ENCODE results near the gene ANKS1A.
"Not testable (repeated sequence)": the region's sequence is repeated elsewhere in the genome, so short reads cannot be mapped to it uniquely, and the experiment has no call there.

ANKS1A gene

GRCh38 chr6:34990971-34991560 is 102.0 kb downstream of the ANKS1A start:
- Histone ChIP-seq H3K4me2 (no peak overlapping the region), H3K4me3 (IDR thresholded peaks at IDR 0.05; ENCODE audit: insufficient read depth, low read depth, low read length) (no peak overlapping the region), H3K79me2 (ENCODE audit: insufficient read depth, low read depth) (no peaks in the 10 kb centered on the region), H3K27me3 (ENCODE audit: insufficient read depth, low read depth) (no peaks in the 10 kb centered on the region), H4K20me1 (ENCODE audit: insufficient read depth) (no peaks in the 10 kb centered on the region), H2AFZ (ENCODE audit: low read depth) (no peak overlapping the region), H3K36me3 (ENCODE audit: insufficient read depth) (no peaks in the 10 kb centered on the region), H3K9ac (no peak overlapping the region), H3K27ac (no peak overlapping the region), H3K4me1 (ENCODE audit: low read depth, poor library complexity, severe bottlenecking) (peaks cover 13% of the 10 kb centered on the region)
- TF ChIP-seq CTCF (conservative IDR thresholded peaks at IDR 0.05; ENCODE audit: low read depth, low read length) = no peak

- H3K9ac ChIP-seq = no peak overlapping the region
- H4K20me1 ChIP-seq (ENCODE audit: insufficient read depth) = no peaks in the 10 kb centered on the region
- no peak overlapping the region for H3K4me2 ChIP-seq
- no peaks in the 10 kb centered on the region for H3K36me3 ChIP-seq (ENCODE audit: insufficient read depth)
- no peak overlapping the region for H2AFZ ChIP-seq (ENCODE audit: low read depth)
- no peaks in the 10 kb centered on the region for H3K79me2 ChIP-seq (ENCODE audit: insufficient read depth, low read depth)
- H3K4me1 ChIP-seq (ENCODE audit: low read depth, poor library complexity, severe bottlenecking) = peaks cover under 1% of the 10 kb centered on the region
- no peak for TF ChIP-seq CTCF (conservative IDR thresholded peaks at IDR 0.05; ENCODE audit: low read depth, low read length)
- no peaks in the 10 kb centered on the region for H3K27me3 ChIP-seq (ENCODE audit: insufficient read depth, low read depth)
- no peak overlapping the region for H3K27ac ChIP-seq
- H3K4me3 ChIP-seq (IDR thresholded peaks at IDR 0.05; ENCODE audit: insufficient read depth, low read depth, low read length) = no peak overlapping the region
Observed at GRCh38 chr6:34992376-34992775, 103.3 kb downstream of the ANKS1A start.

GRCh38 chr6:34993213-34993612 is 104.2 kb downstream of the ANKS1A start:
- no peak overlapping the region for H2AFZ ChIP-seq (ENCODE audit: low read depth)
- H3K27ac ChIP-seq = no peak overlapping the region
- no peak overlapping the region for H3K4me2 ChIP-seq
- no peaks in the 10 kb centered on the region for H3K27me3 ChIP-seq (ENCODE audit: insufficient read depth, low read depth)
- no peak overlapping the region for H3K4me3 ChIP-seq (IDR thresholded peaks at IDR 0.05; ENCODE audit: insufficient read depth, low read depth, low read length)
- no peaks in the 10 kb centered on the region for H3K4me1 ChIP-seq (ENCODE audit: low read depth, poor library complexity, severe bottlenecking)
- TF ChIP-seq CTCF (conservative IDR thresholded peaks at IDR 0.05; ENCODE audit: low read depth, low read length) = no peak
- no peaks in the 10 kb centered on the region for H3K36me3 ChIP-seq (ENCODE audit: insufficient read depth)
- no peak overlapping the region for H3K9ac ChIP-seq
- H3K79me2 ChIP-seq (ENCODE audit: insufficient read depth, low read depth) = no peaks in the 10 kb centered on the region
- H4K20me1 ChIP-seq (ENCODE audit: insufficient read depth) = no peaks in the 10 kb centered on the region

GRCh38 chr6:34994693-34995092 is 105.6 kb downstream of the ANKS1A start:
- H3K27me3 ChIP-seq (ENCODE audit: insufficient read depth, low read depth) = no peaks in the 10 kb centered on the region
- no peaks in the 10 kb centered on the region for H3K36me3 ChIP-seq (ENCODE audit: insufficient read depth)

GRCh38 chr6:34998417-34998816 is 109.4 kb downstream of the ANKS1A start:
- H3K27ac ChIP-seq; H3K36me3 ChIP-seq (ENCODE audit: insufficient read depth); H3K9ac ChIP-seq; H3K79me2 ChIP-seq (ENCODE audit: insufficient read depth, low read depth); H4K20me1 ChIP-seq (ENCODE audit: insufficient read depth); H2AFZ ChIP-seq (ENCODE audit: low read depth); H3K4me2 ChIP-seq; H3K4me1 ChIP-seq (ENCODE audit: low read depth, poor library complexity, severe bottlenecking); H3K27me3 ChIP-seq (ENCODE audit: insufficient read depth, low read depth); H3K4me3 ChIP-seq (IDR thresholded peaks at IDR 0.05; ENCODE audit: insufficient read depth, low read depth, low read length): not testable (repeated sequence)

More at GRCh38 chr6:34994693-34995092, 105.6 kb downstream of the ANKS1A start:
- Histone ChIP-seq H3K27ac (no peak overlapping the region), H4K20me1 (ENCODE audit: insufficient read depth) (no peaks in the 10 kb centered on the region), H3K9ac (no peak overlapping the region), H3K79me2 (ENCODE audit: insufficient read depth, low read depth) (no peaks in the 10 kb centered on the region), H3K4me2 (no peak overlapping the region), H3K4me1 (ENCODE audit: low read depth, poor library complexity, severe bottlenecking) (no peaks in the 10 kb centered on the region), H2AFZ (ENCODE audit: low read depth) (no peak overlapping the region), H3K4me3 (IDR thresholded peaks at IDR 0.05; ENCODE audit: insufficient read depth, low read depth, low read length) (no peak overlapping the region)
- TF ChIP-seq CTCF (conservative IDR thresholded peaks at IDR 0.05; ENCODE audit: low read depth, low read length) = no peak

GRCh38 chr6:34999153-34999552 is 110.1 kb downstream of the ANKS1A start:
- not testable (repeated sequence) for H3K4me2 ChIP-seq; H3K27ac ChIP-seq; H4K20me1 ChIP-seq (ENCODE audit: insufficient read depth); H2AFZ ChIP-seq (ENCODE audit: low read depth); H3K4me3 ChIP-seq (IDR thresholded peaks at IDR 0.05; ENCODE audit: insufficient read depth, low read depth, low read length); H3K27me3 ChIP-seq (ENCODE audit: insufficient read depth, low read depth); H3K4me1 ChIP-seq (ENCODE audit: low read depth, poor library complexity, severe bottlenecking); H3K9ac ChIP-seq; H3K36me3 ChIP-seq (ENCODE audit: insufficient read depth); H3K79me2 ChIP-seq (ENCODE audit: insufficient read depth, low read depth)

GRCh38 chr6:34999962-35000361 is 110.9 kb downstream of the ANKS1A start:
- H3K9ac ChIP-seq = not testable (repeated sequence)

More at GRCh38 chr6:34999962-35000361, 110.9 kb downstream of the ANKS1A start:
- H3K27ac ChIP-seq; H3K27me3 ChIP-seq (ENCODE audit: insufficient read depth, low read depth); H3K4me1 ChIP-seq (ENCODE audit: low read depth, poor library complexity, severe bottlenecking); H3K36me3 ChIP-seq (ENCODE audit: insufficient read depth); H3K4me3 ChIP-seq (IDR thresholded peaks at IDR 0.05; ENCODE audit: insufficient read depth, low read depth, low read length); H3K79me2 ChIP-seq (ENCODE audit: insufficient read depth, low read depth); H3K4me2 ChIP-seq; H4K20me1 ChIP-seq (ENCODE audit: insufficient read depth); H2AFZ ChIP-seq (ENCODE audit: low read depth): not testable (repeated sequence)

All from KMS-11 (cell line).